ENCODE data around the gene SPAG6.

DNA sequence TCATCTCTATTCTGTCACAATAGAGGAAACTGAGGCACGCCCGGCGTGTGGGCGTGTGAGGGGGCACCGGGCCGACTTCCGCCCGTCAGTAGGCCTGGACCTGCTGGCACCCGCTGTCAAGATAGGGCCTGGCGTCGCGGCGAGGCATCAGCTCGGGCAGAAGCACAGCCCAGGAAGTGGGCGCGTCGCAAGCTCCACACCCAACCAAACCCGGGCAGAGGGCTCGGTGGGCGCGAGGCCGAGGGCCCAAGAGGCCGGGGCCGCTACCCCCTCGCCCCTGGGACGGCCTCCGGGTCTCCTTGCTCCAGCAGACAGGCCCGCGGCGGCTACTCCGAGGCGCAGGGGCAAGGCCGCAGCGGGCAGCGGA, 91.2 kb downstream of the SPAG6 start:
- no peak for TF ChIP-seq EZH2 (IDR thresholded peaks at IDR 0.05; ENCODE audit: low read length, missing control alignments)
- TF ChIP-seq, protein P1, sequence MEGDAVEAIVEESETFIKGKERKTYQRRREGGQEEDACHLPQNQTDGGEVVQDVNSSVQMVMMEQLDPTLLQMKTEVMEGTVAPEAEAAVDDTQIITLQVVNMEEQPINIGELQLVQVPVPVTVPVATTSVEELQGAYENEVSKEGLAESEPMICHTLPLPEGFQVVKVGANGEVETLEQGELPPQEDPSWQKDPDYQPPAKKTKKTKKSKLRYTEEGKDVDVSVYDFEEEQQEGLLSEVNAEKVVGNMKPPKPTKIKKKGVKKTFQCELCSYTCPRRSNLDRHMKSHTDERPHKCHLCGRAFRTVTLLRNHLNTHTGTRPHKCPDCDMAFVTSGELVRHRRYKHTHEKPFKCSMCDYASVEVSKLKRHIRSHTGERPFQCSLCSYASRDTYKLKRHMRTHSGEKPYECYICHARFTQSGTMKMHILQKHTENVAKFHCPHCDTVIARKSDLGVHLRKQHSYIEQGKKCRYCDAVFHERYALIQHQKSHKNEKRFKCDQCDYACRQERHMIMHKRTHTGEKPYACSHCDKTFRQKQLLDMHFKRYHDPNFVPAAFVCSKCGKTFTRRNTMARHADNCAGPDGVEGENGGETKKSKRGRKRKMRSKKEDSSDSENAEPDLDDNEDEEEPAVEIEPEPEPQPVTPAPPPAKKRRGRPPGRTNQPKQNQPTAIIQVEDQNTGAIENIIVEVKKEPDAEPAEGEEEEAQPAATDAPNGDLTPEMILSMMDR (conservative IDR thresholded peaks at IDR 0.05 in 1 of 2, IDR thresholded peaks at IDR 0.05 in 1 of 2; ENCODE audit: low read depth in 1 of 2, low read length in 2 of 2), result no peak
